Lower leg skin (tissue), 3 donors: Measurements from ENCODE around the gene MED31.

Experiments used
- CTCF ChIP-seq, 3 donors: fragments of 450-650 bp; IDR thresholded peaks; one replicate each; pipeline ENCODE4 v1.5.1; 2016; ENCODE audit warnings: antibody characterized with exemption in 3 of 3, mild to moderate bottlenecking in 3 of 3, moderate library complexity in 2 of 3
- POLR2A ChIP-seq, 2 donors: fragments of 450-650 bp; IDR thresholded peaks; one replicate each; pipeline ENCODE4 v1.6.1; 2016 to 2017; ENCODE audit warnings: antibody characterized with exemption in 2 of 2, mild to moderate bottlenecking in 1 of 2, moderate library complexity in 1 of 2

DNA sequence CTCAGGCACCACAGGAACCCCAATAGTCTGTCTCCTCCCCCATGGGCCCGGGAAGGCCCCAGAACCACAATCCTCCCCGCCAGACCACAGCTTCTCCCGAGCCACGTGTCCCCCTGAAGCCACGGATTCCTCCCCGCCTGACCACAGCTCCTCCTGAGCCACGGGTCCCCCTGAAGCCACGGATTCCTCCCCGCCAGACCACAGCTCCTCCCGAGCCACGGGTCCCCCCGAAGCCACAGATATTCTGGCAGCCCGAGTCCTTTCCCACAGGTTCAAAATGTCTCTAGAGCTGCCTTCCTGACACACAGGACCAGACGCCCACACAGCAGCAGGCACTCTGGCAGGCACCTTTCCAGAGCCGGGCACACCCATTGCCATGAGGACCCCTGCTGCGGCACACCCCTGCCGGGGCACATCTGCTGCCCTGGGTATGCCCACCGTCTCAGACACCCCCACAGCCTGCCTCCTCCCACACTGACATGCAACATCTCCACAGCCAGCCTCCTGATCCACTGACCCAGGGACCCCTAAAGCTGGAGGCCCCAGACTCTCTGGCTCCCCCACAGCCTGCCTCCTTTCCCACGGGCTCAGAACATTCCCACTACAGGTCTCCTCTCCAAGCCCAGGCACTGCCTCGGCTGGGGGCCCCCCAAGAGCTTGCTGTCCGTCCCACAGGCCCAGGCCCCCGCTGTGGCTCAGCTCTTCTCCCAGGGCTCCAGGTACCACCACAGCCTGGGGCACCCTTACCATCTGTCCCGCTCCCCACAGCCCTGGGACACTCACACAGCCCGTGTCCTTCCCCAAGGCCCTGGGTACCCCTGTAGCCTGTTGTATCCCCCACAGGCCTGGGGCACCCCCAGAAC lies 13.1 kb downstream of the MED31 start:
- TF ChIP-seq CTCF (IDR thresholded peaks at IDR 0.05) (no peak), POLR2A (IDR thresholded peaks at IDR 0.05) (no peak)
